Measurements from ENCODE around the gene CAMTA1. TPM values are rescaled to one million over a fixed set of nuclear protein-coding genes. Genes with fewer than 3 reads are reported as not detected.
"Not testable (repeated sequence)": the region's sequence is repeated elsewhere in the genome, so short reads cannot be mapped to it uniquely, and the experiment has no call there.

CAMTA1 gene
- total RNA-seq, 1 donor from 2014 or later = 51.8 TPM

GRCh38 chr1:6842301-6842700, 57.0 kb downstream of the CAMTA1 start:
- no peak for DNase-seq (ENCODE audit: low spot score)

- not testable (repeated sequence) for DNase-seq (ENCODE audit: low spot score)
Measured at GRCh38 chr1:6845786-6846185, 60.5 kb downstream of the CAMTA1 start.

GRCh38 chr1:6848816-6849215, 63.6 kb downstream of the CAMTA1 start:
- DNase-seq (ENCODE audit: low spot score) = no peak

GRCh38 chr1:6850537-6850936, 65.3 kb downstream of the CAMTA1 start:
- no peak for DNase-seq (ENCODE audit: low spot score)

GRCh38 chr1:6852136-6852890, 67.1 kb downstream of the CAMTA1 start:
- DNase-seq (ENCODE audit: low spot score) = no peak

- DNase-seq (ENCODE audit: low spot score) = no peak
Measured at GRCh38 chr1:6854166-6854565, 68.9 kb downstream of the CAMTA1 start.

- no peak for DNase-seq (ENCODE audit: low spot score)
Measured at GRCh38 chr1:6857831-6858230, 72.6 kb downstream of the CAMTA1 start.

- no peak for DNase-seq (ENCODE audit: low spot score)
Measured at GRCh38 chr1:6858596-6858995, 73.3 kb downstream of the CAMTA1 start.

- no peak for DNase-seq (ENCODE audit: low spot score)
Measured at GRCh38 chr1:6859415-6860343, 74.4 kb downstream of the CAMTA1 start.

- no peak for DNase-seq (ENCODE audit: low spot score)
Measured at GRCh38 chr1:6860401-6860800, 75.1 kb downstream of the CAMTA1 start.

- DNase-seq (ENCODE audit: low spot score) = no peak
Measured at GRCh38 chr1:6861075-6861724, 75.9 kb downstream of the CAMTA1 start.

- no peak for DNase-seq (ENCODE audit: low spot score)
Measured at GRCh38 chr1:6862906-6863305, 77.7 kb downstream of the CAMTA1 start.

- DNase-seq (ENCODE audit: low spot score) = no peak
Measured at GRCh38 chr1:6864166-6864565, 78.9 kb downstream of the CAMTA1 start.

- no peak for DNase-seq (ENCODE audit: low spot score)
Measured at GRCh38 chr1:6866825-6867224, 81.6 kb downstream of the CAMTA1 start.

GRCh38 chr1:6867321-6867720, 82.1 kb downstream of the CAMTA1 start:
- no peak for DNase-seq (ENCODE audit: low spot score)

GRCh38 chr1:6867729-6868659, 82.7 kb downstream of the CAMTA1 start:
- DNase-seq (ENCODE audit: low spot score) = no peak

GRCh38 chr1:6868660-6869380, 83.6 kb downstream of the CAMTA1 start:
- DNase-seq (ENCODE audit: low spot score) = no peak

- no peak for DNase-seq (ENCODE audit: low spot score)
Measured at GRCh38 chr1:6869545-6869944, 84.3 kb downstream of the CAMTA1 start.

- no peak for DNase-seq (ENCODE audit: low spot score)
Measured at GRCh38 chr1:6870086-6870485, 84.8 kb downstream of the CAMTA1 start.

- DNase-seq (ENCODE audit: low spot score) = no peak
Measured at GRCh38 chr1:6870571-6870970, 85.3 kb downstream of the CAMTA1 start.

All from mesenteric fat pad (tissue), 1 donor.